Heart right ventricle (tissue), 16 donors: ENCODE results near the gene COL23A1. TPM values are rescaled to one million over a fixed set of nuclear protein-coding genes. Genes with fewer than 3 reads are reported as not detected.

Experiments used
- ATAC-seq, 8 donors: fragments of 200-7000 bp; cut with Tn5 transposase; one replicate each; pipeline ENCODE4 v1.9.1; 2020; ENCODE audit warnings: mild to moderate bottlenecking in 8 of 8, moderate library complexity in 8 of 8, moderate number of reproducible peaks in 1 of 8
- DNase-seq, 2 donors: peaks; one replicate each; pipeline ENCODE4 v3.0.0-alpha.2; 2020
- H3K27ac ChIP-seq, 10 donors: fragments of 200-600 bp; sonication (generic) in 2 of 10; one replicate each; pipeline versions ENCODE4 v1.5.0 to v1.8.0; 2020 to 2022; ENCODE audit warnings: mild to moderate bottlenecking in 3 of 10
- H3K27me3 ChIP-seq, 7 donors: fragments of 200-600 bp; one replicate each; pipeline ENCODE4 v1.8.0; 2021 to 2022; ENCODE audit warnings: mild to moderate bottlenecking in 2 of 7
- H3K36me3 ChIP-seq, 9 donors: fragments of 200-600 bp; sonication (generic) in 1 of 9; one replicate each; pipeline versions ENCODE4 v1.5.0 to v1.8.0; 2020 to 2022; ENCODE audit warnings: mild to moderate bottlenecking in 2 of 9
- H3K4me1 ChIP-seq, 9 donors: fragments of 200-600 bp; sonication (generic) in 1 of 9; one replicate each; pipeline versions ENCODE4 v1.5.0 to v1.8.0; 2020 to 2022; ENCODE audit warnings: mild to moderate bottlenecking in 4 of 9
- H3K4me3 ChIP-seq, 10 donors: fragments of 200-600 bp; sonication (generic) in 2 of 10; one replicate each; pipeline versions ENCODE4 v1.5.0 to v1.8.0; 2020 to 2022; ENCODE audit warnings: mild to moderate bottlenecking in 7 of 10, moderate library complexity in 2 of 10
- H3K9me3 ChIP-seq, 11 donors: fragments of 200-600 bp in 10 of 11; sonication (generic) in 2 of 11; one replicate each; pipeline versions ENCODE4 v1.5.0 to v1.8.0; 2013 to 2022; ENCODE audit warnings: mild to moderate bottlenecking in 2 of 11, control low read depth in 1 of 11, moderate library complexity in 1 of 11
- CTCF ChIP-seq, 9 donors: fragments of 200-600 bp; sonication (generic) in 2 of 9; IDR thresholded peaks; one replicate each; pipeline versions ENCODE4 v1.5.0 to v1.8.0; 2021 to 2022; ENCODE audit warnings: antibody characterized with exemption in 9 of 9, mild to moderate bottlenecking in 5 of 9, moderate library complexity in 1 of 9
- WGBS, 2 donors: extraction: QIAGEN DNeasy Blood & Tissue Kit; methylation state at CpG; one replicate each; pipeline ENCODE4 v1.1.7; 2013; ENCODE audit warnings: inconsistent platforms in 1 of 2; 5-methylcytosine and 5-hydroxymethylcytosine counted together
- intact Hi-C, 10 donors: fragments of 100-400 bp; cut with DNase I; formaldehyde crosslinking; loops; one replicate each; pipeline versions ENCODE4 v1.11.1 to v1.14.2; 2022
- polyA plus RNA-seq, 2 donors: library from polyadenylated mRNA; stranded (reverse); fragments of 200-250 nt; gene quantifications; one replicate each; pipeline ENCODE4 v1.2.3, GENCODE V29; 2013
- total RNA-seq, 10 donors: library from RNA; stranded (reverse); fragmentation: NEBNext Ultra II Directional in 3 of 10; extraction: Animal tissue kit (Norgen Biotek cat#: 25700) in 3 of 10; gene quantifications; one replicate each; pipeline versions ENCODE4 v1.2.1 to v1.2.4, GENCODE V29; 2021 to 2023
- donor health status: Arrhythmogenic right ventricular cardiomyopathy.
- donor health status: ischemic (EF 13 %, LVEDD 7.1; RV severe dilation, severe dysfunction).
- donor health status: healthy with polysubstance abuse.
- donor health status: DM: no; HTN: yes; CAD: no.
- donor health status: DM: no; HTN: no; CAD: no.
- donor health status: ischemic (EF 25% LVEDD 6.9; RV normal size, moderate dysfunction).
- donor health status: ischemic (EF 25% LVEDD 5.7; RV mildly dilated, moderate dysfunction).
- donor health status: healthy.
- donor health status: DM: yes; HTN: yes; CAD: no.
- donor health status: Ischemic cardiomyopathy.
- donor health status: ischemic (EF 35%, LVEDD 5.7; RV mildly dilated, moderate dysfunction).
- donor health status: nonischemic (EF 11% LVEDD 7.7; RV severe dilation, severe dysfunction).
- donor health status: DM: yes; HTN: yes; CAD: no.
- donor health status: PGD.
- donor health status: ischemic (EF 29% LVEDD 5.4; RV normal size, mild dysfunction).
- donor health status: nonischemic (EF 23%, LVEDD 6.1; RV moderate dilation, normal function).

The COL23A1 gene
- total and polyA plus RNA-seq, 12 donors = 8.9 to 29.0 (median 16.2) TPM

GRCh38 chr5:178454303-178454702, 135.9 kb downstream of the COL23A1 start:
- Histone ChIP-seq H3K27ac (no peak overlapping the region), H3K27me3 (peaks cover 0 to 13% (median 10%) of the 10 kb centered on the region in 7 donors), H3K9me3 (no peaks in the 10 kb centered on the region), H3K4me3 (no peak overlapping the region), H3K36me3 (no peaks in the 10 kb centered on the region), H3K4me1 (peaks cover 0 to 6% (median 0%) of the 10 kb centered on the region in 9 donors)
- ATAC-seq (peak in 1 of 8 donors; percentile 46), DNase-seq (no peak)
- intact Hi-C loops = loop anchor here in 1 of 10 donors (10.0 kb wide), 1 partner anchor 170 kb away; no protein-coding TSS in a partner anchor
- no peak for TF ChIP-seq CTCF (IDR thresholded peaks at IDR 0.05)
- WGBS, 2 donors = 58% methylated on average over 3 of the region's 3 CpGs

- no peaks in the 10 kb centered on the region for H3K36me3 ChIP-seq
- no peaks in the 10 kb centered on the region for H3K9me3 ChIP-seq
- intact Hi-C loops = loop anchor here in 1 of 10 donors (10.0 kb wide), 1 partner anchor 168 kb away; no protein-coding TSS in a partner anchor
- 48 to 73% methylated on average over 4 of the region's 4 CpGs for WGBS, 2 donors
- DNase-seq = no peak
- H3K27ac ChIP-seq = no peak overlapping the region
- ATAC-seq = no peak
- no peak overlapping the region for H3K4me3 ChIP-seq
- peaks cover 0 to 11% (median 5%) of the 10 kb centered on the region in 9 donors for H3K4me1 ChIP-seq
- TF ChIP-seq CTCF (IDR thresholded peaks at IDR 0.05) = no peak
- peaks cover 0 to 16% (median 11%) of the 10 kb centered on the region in 7 donors for H3K27me3 ChIP-seq
Observed at GRCh38 chr5:178453224-178453623, 137.0 kb downstream of the COL23A1 start.

GRCh38 chr5:178450121-178451028, 139.8 kb downstream of the COL23A1 start:
- no peaks in the 10 kb centered on the region for H3K36me3 ChIP-seq
- intact Hi-C loops = loop anchor here in 1 of 10 donors (10.0 kb wide), 1 partner anchor 166 kb away; no protein-coding TSS in a partner anchor
- WGBS, 2 donors = 62 to 65% methylated on average over 19 of the region's 19 CpGs
- ATAC-seq = peak in 2 of 8 donors; percentile 20 to 42
- no peak overlapping the region for H3K4me3 ChIP-seq
- peaks cover 0 to 3% (median 0%) of the 10 kb centered on the region in 11 donors for H3K9me3 ChIP-seq
- DNase-seq = no peak
- H3K27me3 ChIP-seq = peaks cover 0 to 20% (median 11%) of the 10 kb centered on the region in 7 donors
- TF ChIP-seq CTCF (IDR thresholded peaks at IDR 0.05) = no peak
- H3K27ac ChIP-seq = no peak overlapping the region
- peaks cover 0 to 11% (median 5%) of the 10 kb centered on the region in 9 donors for H3K4me1 ChIP-seq
